ENCODE data around the gene SRRM3.
A peak's percentile ranks its signal among the peaks of the same experiment; 100 is the strongest.
"Not testable (repeated sequence)": the region's sequence is repeated elsewhere in the genome, so short reads cannot be mapped to it uniquely, and the experiment has no call there.

The SRRM3 gene

DNA sequence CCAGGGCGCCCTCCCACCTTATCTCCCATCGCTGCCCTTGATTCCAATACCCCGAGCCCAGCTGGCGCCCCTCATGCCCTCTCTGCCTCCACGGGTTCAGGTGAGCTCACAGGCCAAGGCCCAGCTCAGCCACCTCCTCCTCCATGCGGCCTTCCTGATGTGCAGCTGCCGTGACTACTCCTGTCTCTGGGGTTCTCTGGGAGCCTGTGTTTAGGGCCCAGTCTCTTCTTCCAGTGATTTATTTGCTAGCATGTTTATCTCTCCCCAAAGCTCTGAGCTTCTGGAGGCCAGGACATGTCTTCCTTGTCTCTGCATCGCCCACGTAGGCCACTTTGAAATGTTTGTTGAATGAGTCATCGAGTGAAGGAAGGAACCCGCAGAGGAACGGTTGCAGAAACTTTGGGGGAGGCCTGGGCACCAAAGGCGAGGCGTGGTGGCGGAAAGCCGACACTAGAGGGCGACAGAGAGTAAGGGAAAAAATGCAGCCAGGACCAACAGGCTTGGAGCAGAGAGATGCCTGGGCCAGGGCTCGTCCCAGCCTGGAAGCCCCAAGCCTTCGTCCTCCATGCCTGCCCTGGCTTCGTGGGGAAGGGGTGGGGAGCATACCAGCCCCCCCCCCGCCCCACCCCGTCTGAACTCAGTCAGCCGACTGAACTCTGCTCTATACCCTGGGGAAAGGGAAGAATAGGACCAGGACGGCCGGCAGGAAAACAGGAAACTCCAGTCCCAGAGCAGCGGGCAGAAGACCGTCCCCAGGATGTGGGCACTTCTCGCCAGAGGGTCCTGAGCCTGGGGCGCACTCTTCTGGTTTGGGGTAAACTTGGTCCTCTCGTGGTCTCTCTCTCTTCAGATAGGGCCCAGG lies 89.9 kb downstream of the SRRM3 start:
- peak; percentile 98 to 99 for DNase-seq (ENCODE audit: low read depth in 2 of 2)

GRCh38 chr7:76292213-76292573 lies 90.5 kb downstream of the SRRM3 start:
- DNase-seq (ENCODE audit: low read depth in 2 of 2) = no peak

- not testable (repeated sequence) for DNase-seq (ENCODE audit: low read depth in 2 of 2)
Measured at GRCh38 chr7:76292911-76293310, 91.2 kb downstream of the SRRM3 start.

GRCh38 chr7:76293407-76293901 lies 91.8 kb downstream of the SRRM3 start:
- no peak for DNase-seq (ENCODE audit: low read depth in 2 of 2)

- DNase-seq (ENCODE audit: low read depth in 2 of 2) = peak; percentile 77
Measured at GRCh38 chr7:76294344-76295024, 92.8 kb downstream of the SRRM3 start.

- peak; percentile 64 to 74 for DNase-seq (ENCODE audit: low read depth in 2 of 2)
Measured at GRCh38 chr7:76296743-76297740, 95.3 kb downstream of the SRRM3 start.

DNA sequence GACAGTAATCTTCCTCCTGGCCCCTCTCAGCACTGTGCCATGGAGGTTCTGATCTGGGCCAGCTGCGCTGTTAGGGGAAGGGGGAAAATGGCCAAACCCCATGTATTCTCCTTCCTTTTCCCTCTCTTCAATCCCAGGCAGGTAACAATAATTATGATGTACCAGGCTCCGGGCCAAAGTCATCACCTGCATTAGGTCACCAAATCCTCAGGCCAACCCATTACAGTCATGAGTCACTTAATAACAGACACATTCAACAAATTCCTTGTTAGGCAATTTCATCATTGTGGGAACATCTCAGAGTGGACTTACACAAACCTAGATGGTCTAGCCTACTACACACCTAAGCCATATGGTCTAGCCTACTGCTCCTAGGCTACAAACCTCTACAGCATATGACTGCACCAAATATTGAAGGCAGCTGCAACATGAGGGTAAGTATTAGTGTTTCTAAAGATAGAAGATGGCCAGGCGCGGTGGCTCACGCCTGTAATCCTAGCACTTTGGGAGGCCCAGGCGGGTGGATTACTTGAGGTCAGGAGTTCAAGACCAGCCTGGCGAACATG lies 98.6 kb downstream of the SRRM3 start:
- DNase-seq (ENCODE audit: low read depth in 2 of 2) = no peak

- no peak for DNase-seq (ENCODE audit: low read depth in 2 of 2)
Measured at GRCh38 chr7:76301000-76301399, 99.3 kb downstream of the SRRM3 start.

DNA sequence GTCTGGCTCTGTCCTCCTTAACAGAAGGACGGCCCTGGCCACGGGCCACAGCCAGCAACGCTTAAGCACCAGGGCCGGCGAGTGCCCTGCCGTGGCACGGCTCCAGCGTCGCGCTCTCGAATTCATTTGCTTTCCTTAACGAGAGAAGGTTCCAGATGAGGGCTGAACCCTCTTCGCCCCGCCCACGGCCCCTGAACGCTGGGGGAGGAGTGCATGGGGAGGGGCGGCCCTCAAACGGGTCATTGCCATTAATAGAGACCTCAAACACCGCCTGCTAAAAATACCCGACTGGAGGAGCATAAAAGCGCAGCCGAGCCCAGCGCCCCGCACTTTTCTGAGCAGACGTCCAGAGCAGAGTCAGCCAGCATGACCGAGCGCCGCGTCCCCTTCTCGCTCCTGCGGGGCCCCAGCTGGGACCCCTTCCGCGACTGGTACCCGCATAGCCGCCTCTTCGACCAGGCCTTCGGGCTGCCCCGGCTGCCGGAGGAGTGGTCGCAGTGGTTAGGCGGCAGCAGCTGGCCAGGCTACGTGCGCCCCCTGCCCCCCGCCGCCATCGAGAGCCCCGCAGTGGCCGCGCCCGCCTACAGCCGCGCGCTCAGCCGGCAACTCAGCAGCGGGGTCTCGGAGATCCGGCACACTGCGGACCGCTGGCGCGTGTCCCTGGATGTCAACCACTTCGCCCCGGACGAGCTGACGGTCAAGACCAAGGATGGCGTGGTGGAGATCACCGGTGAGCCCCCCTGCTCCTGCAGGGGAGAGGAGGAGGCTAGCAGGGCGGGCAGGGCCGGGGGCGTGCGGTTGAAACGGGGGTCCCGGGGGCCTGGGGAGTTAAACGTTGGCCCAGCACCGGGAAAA lies 100.9 kb downstream of the SRRM3 start, which contains the start of gene HSPB1:
Gene HSPB1, plus strand, starts transcription at position 327 of the 855 bp plus-strand sequence. Its CDS starts 40 bp downstream, at position 367.
- DNase-seq (ENCODE audit: low read depth in 2 of 2) = peak; percentile 82 to 83

- DNase-seq (ENCODE audit: low read depth in 2 of 2) = peak; percentile 91
Measured at GRCh38 chr7:76303202-76304147, 101.8 kb downstream of the SRRM3 start.

- DNase-seq (ENCODE audit: low read depth in 2 of 2) = no peak
Measured at GRCh38 chr7:76304888-76305375, 103.2 kb downstream of the SRRM3 start.

DNA sequence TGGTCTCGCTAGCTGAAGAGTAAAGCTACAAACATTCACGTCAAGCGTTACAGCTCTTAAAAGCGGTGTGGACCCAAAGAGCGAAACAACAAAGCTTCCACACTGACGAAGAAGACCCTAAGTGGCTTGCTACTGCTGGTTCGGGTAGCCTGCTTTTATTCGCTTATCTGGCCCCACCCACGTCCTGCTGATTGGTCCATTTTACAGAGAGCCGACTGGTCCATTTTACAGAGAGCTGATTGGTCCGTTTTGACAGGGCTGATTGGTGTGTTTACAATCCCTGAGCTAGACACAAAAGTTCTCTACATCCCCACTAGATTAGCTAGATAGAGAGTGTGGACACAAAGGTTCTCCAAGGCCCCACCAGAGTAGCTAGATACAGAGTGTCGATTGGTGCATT lies 107.2 kb downstream of the SRRM3 start:
- DNase-seq (ENCODE audit: low read depth in 2 of 2) = not testable (repeated sequence)

DNA sequence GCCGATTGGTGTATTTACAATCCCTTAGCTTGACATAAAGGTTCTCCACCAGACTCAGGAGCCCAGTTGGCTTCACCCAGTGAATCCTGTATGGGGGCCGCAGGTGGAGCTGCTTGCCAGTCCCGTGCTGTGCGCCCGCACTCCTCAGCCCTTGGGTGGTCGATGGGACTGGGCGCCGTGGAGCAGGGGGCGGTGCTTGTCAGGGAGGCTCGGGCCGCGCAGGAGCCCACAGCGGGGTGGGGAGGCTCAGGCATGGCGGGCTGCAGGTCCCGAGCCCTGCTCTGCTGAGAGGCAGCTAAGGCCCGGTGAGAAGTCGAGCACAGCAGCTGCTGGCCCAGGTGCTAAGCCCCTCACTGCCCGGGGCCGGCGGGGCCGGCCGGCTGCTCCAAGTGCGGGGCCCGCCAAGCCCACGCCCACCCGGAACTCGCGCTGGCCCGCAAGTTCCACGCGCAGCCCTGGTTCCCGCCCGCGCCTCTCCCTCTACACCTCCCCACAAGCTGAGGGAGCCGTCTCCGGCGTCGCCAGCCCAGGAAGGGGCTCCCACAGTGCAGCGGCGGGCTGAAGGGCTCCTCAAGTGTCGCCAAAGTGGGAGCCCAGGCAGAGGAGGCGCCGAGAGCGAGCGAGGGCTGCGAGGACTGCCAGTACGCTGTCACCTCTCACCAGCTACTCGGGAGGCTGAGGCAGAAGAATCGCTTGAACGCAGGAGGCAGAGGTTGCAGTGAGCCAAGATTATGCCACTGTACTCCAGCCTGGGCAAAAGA lies 107.8 kb downstream of the SRRM3 start:
- DNase-seq (ENCODE audit: low read depth in 2 of 2) = not testable (repeated sequence)

GRCh38 chr7:76310102-76310957 lies 108.6 kb downstream of the SRRM3 start:
- no peak for DNase-seq (ENCODE audit: low read depth in 2 of 2)

DNA sequence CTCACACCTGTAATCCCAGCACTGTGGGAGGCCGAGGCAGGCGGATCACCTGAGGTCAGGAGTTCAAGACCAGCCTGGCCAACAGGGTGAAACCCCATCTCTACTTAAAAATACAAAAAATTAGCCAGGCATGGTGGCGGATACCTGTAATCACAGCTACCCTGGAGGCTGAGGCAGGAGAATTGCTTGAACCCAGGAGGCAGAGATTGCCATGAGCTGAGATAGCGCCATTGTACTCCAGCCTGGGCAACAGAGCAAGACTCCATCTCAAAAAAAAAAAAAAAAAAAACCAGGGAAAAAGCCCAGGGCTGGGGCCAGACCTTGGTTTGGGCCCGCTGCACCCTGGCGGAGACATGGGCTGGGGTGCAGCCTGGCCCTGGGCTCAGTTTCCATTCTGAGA lies 110.1 kb downstream of the SRRM3 start:
- DNase-seq (ENCODE audit: low read depth in 2 of 2) = not testable (repeated sequence)

GRCh38 chr7:76314042-76314721 lies 112.5 kb downstream of the SRRM3 start:
- DNase-seq (ENCODE audit: low read depth in 2 of 2) = peak; percentile 72 to 73

DNA sequence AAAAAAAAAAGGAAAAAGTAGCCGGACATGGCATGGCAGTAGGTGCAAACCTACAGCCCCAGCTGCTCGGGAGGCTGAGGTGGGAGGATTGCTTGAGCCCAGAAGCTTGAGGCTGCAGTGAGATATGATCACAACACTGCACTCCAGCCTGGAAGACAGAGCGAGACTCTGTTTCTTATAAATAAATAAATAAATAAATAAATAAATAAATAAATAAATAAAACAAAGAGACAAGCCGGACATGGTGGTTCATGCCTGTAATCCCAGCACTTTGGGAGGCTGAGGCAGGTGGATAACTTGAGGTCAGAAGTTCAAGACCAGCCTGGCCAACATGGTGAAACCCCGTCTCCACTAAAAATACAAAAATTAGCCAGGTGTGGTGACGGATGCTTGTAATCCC lies 113.0 kb downstream of the SRRM3 start:
- DNase-seq (ENCODE audit: low read depth in 2 of 2) = not testable (repeated sequence)
